Activated CD8-positive, alpha-beta memory T cell treated with anti-CD3 and anti-CD28 coated beads, Interleukin-2, amount 50 U/mL, for 48 hours (primary cell): Measurements from ENCODE around the gene MPP2.
A peak's percentile ranks its signal among the peaks of the same experiment; 100 is the strongest.
"Not testable (repeated sequence)": the region's sequence is repeated elsewhere in the genome, so short reads cannot be mapped to it uniquely, and the experiment has no call there.

Experiments used
- DNase-seq: peaks from one replicate; pipeline ENCODE4 v3.0.0-alpha.2; 2020

MPP2 gene

GRCh38 chr17:43928609-43929008 lies 21.3 kb upstream of the MPP2 start:
- DNase-seq: no peak

GRCh38 chr17:43927929-43928328 lies 20.6 kb upstream of the MPP2 start:
- DNase-seq: not testable (repeated sequence)

- peak; percentile 62 for DNase-seq
Measured at GRCh38 chr17:43927060-43927864, 19.9 kb upstream of the MPP2 start.

- DNase-seq: no peak
Measured at GRCh38 chr17:43924558-43924957, 17.2 kb upstream of the MPP2 start.

GRCh38 chr17:43920500-43921095 lies 13.3 kb upstream of the MPP2 start:
- no peak for DNase-seq

- DNase-seq: no peak
Measured at GRCh38 chr17:43918026-43918389, 10.7 kb upstream of the MPP2 start.

GRCh38 chr17:43917348-43918025 lies 10.2 kb upstream of the MPP2 start:
- DNase-seq: peak; percentile 76

GRCh38 chr17:43917016-43917347 lies 9.6 kb upstream of the MPP2 start:
- no peak for DNase-seq

GRCh38 chr17:43916385-43916784 lies 9.0 kb upstream of the MPP2 start:
- no peak for DNase-seq

GRCh38 chr17:43915559-43915958 lies 8.2 kb upstream of the MPP2 start:
- no peak for DNase-seq

GRCh38 chr17:43914451-43914850 lies 7.1 kb upstream of the MPP2 start:
- no peak for DNase-seq

GRCh38 chr17:43913584-43913983 lies 6.2 kb upstream of the MPP2 start:
- DNase-seq: no peak

- DNase-seq: no peak
Measured at GRCh38 chr17:43912635-43913304, 5.4 kb upstream of the MPP2 start.

- DNase-seq: no peak
Measured at GRCh38 chr17:43911904-43912303, 4.6 kb upstream of the MPP2 start.

- DNase-seq: no peak
Measured at GRCh38 chr17:43909537-43910231, 2.3 kb upstream of the MPP2 start.

- DNase-seq: peak; percentile 67
Measured at GRCh38 chr17:43907998-43908721, 824 bp upstream of the MPP2 start.

GRCh38 chr17:43906951-43907424 lies 348 bp downstream of the MPP2 start:
- DNase-seq: no peak

GRCh38 chr17:43905985-43906852 lies 1.1 kb downstream of the MPP2 start:
- DNase-seq: no peak

- DNase-seq: no peak
Measured at GRCh38 chr17:43905400-43905984, 1.8 kb downstream of the MPP2 start.

GRCh38 chr17:43901861-43902589 lies 5.3 kb downstream of the MPP2 start:
- DNase-seq: no peak
